GM19238 (cell line): ENCODE results near the gene CELF4.
A peak's percentile ranks its signal among the peaks of the same experiment; 100 is the strongest.

Experiments used
- DNase-seq: peaks from one replicate; pipeline ENCODE4 v3.0.0; 2011; ENCODE audit warnings: low spot score; ENCODE audit not compliant: insufficient read length

The CELF4 gene

DNA sequence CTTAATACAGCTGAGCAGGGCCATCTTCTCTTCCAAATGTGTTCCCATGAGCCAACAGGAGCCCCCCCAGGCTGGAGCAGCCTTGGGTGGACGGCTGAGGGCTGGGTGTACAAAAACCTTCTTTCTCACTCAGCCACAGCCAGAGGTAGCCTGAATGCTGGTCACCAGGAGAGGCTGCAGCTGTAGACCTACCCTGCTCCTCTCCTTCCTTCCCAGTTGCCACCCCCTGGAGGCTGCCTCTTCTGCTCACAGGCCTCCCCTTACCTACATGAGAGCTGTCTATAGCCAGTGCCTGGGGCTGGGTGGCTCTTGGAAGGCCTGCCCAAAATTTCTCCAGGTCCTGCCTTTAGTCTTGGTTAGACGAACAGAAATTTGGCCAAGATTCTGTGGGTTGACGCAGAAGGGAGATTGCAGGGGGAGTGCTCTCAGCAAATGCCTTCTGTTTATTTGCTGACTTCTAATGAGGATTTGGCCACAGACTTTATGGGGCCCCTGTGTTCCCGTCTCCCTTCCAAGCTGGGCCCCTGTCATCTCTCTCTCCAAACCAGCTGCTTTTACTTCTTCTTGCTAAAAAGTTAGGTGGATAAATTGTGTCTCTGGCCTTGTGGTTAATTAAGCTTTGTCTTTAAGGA is 18.3 kb downstream of the CELF4 start:
- no peak for DNase-seq

- no peak for DNase-seq
Observed at GRCh38 chr18:37546651-37547050, 18.9 kb downstream of the CELF4 start.

- no peak for DNase-seq
Observed at GRCh38 chr18:37546272-37546537, 19.4 kb downstream of the CELF4 start.

DNA sequence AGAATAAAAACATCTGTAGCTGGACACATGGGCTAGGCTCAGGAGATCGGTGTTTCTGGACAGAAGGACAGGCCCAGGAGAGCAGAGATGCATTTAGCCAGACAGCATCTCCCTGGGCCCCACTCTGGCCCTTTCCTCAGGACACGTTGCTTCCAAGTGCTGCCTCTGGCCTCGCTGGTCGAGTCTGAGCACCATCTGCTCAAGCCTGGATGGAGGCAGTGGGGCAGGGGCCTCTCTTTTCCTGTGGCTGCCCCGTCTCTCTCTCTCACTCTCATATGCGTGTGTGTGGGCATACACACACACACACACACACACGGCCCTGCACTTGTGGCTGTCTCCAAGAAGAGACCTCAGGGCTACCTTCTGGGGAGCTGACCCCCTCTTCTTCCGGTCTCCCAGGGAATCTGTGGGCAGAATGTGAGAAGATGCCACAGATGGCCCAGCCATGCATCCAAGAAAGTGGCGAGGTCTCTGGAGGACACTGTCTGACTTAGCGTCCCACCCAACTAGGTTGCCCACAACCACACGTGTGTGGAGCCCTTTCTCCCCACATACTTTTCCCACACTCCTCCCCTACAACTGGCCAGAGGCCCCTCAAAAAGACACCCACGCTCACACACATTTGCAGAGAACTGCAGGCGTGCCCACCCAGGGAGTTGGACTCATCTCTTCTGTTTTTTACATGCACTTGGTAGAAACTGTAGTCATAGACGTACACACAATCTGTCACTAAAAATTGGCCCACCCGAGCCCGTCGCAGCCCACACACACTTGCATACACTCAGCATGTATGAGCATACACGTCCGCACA is 19.9 kb downstream of the CELF4 start:
- no peak for DNase-seq

- DNase-seq = no peak
Observed at GRCh38 chr18:37544713-37545112, 20.9 kb downstream of the CELF4 start.

GRCh38 chr18:37544217-37544616 is 21.4 kb downstream of the CELF4 start:
- no peak for DNase-seq

DNA sequence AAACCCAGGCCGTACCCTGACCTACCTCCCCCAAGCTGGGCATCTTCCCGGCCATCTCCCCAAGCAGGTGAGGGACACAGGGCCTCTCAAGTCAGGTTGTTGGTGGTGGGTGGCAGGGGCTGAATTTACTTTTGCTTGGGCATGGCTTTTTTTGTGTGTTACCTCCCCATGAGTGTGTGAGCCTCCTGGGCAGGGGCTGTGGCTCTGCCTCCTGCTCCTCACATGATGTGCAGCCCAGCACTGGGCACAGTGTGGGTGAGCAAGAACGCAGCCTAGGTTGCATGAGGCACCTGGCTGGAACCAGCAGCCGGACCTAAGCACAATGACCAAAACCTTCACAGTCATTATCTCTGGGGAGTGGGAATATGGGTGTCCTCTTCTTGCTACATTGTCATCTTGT is 22.3 kb downstream of the CELF4 start:
- no peak for DNase-seq

- no peak for DNase-seq
Observed at GRCh38 chr18:37541517-37541916, 24.1 kb downstream of the CELF4 start.

DNA sequence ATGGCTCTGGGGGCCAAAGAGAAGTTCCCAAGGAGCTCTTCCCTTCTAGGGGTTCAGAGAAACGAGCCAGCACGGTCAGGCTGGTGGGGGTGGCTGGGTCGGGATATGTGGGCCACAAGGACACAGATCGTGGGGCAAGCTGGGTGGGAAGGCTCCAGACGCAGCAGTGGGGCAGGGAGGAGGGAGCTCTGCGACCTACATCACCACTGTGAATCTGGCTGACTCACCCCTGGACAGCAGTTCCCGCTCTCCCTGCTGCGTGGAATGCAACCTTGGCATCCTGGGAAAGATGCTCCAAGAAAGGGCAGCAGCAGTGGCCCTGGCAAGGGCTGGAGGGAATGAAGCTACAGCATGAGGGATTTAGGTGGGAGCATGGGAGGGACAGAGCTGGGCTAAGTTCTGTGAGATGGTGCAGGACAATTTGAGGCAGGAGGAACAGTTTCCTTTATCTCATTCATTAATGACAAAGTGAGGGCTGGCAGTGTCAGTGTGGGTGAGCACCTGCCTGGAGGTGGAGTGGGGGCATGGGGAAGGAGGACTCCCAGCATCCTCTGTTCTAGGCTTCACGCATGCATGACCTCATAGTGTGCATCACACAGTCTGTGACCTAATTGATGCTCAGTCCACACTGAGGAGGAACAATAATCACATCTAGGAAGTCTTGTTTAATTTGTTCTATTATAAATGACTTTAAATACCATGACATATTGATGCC is 25.0 kb downstream of the CELF4 start:
- DNase-seq = no peak

DNA sequence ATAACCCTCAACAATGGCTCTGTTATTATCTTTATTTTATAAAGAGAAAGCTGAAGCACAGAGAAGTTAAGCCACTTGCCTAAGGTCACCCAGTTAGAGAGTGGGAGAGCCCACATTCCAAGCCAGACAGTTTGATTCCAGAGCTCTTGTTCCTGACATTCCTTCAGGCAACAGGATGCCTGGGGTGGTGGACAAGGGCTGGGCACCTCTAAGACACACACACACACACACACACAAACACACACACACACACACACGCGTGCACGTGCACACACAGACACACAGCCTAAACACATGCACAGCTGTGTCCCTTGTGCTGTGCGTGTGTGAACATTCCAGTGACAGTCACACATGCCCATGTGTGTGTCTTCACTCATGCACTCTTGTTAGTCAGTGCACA is 26.4 kb downstream of the CELF4 start:
- DNase-seq = no peak

GRCh38 chr18:37538526-37539205 is 26.9 kb downstream of the CELF4 start:
- no peak for DNase-seq

GRCh38 chr18:37537868-37538525 is 27.6 kb downstream of the CELF4 start:
- peak; percentile 76 for DNase-seq

DNA sequence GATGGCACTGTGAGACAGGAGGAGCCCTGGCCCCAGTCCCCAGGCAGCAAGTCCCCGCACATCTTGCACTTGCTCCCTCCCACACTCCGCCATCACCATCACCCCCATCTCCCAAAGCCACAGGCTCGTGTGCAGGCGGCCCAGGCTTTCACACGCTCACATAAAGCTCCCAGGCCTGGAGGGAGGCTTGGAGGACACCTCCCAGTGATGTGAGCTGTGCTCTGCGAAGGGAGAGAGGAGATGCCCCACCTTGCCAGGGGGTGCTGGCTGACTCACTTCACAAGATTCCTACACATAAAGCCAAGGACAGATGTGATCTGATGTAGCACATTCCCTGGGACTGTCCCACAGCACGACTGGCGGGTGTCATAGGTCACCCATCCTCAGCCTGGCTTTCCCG is 28.9 kb downstream of the CELF4 start:
- DNase-seq = no peak

- DNase-seq = no peak
Observed at GRCh38 chr18:37535968-37536367, 29.6 kb downstream of the CELF4 start.

DNA sequence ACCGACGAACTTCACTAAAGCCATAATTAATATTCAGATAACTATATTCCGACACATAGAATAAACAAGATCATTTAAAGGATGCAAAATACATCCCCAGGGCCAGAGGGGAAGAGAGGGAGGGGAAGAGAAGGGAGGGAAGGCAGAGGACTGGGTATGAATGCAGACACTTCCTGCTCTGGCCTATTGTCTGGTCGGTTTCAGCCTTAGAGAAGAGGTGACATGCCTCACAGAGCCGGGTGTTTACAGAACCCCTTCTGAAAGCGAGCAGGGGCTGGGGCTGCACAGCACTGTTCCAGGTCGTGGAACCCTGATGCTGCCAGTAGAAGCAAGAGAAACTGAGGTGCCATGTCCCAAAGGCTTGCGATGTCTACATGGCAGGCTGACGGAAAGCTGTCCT is 31.0 kb downstream of the CELF4 start:
- DNase-seq = no peak

GRCh38 chr18:37533647-37534584 is 31.7 kb downstream of the CELF4 start:
- DNase-seq = no peak

GRCh38 chr18:37532917-37533316 is 32.7 kb downstream of the CELF4 start:
- no peak for DNase-seq

DNA sequence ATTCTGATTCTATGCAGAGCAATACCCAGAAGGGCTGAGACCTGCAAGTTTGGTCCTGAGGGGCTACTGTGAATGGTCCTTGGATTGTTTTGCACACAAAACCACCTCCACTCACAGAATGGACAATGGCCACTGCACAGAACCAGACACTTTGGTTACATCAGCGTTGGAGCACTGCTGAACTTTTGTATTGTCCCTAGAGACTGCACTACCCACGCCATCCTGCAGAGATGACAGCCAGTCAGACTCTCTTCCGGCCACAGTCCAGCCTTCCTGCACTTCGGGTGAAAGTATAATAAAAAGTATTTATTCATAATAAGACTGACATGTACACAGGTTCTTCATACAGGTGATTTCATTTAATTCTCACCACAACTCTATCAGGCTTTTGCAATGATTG is 35.7 kb downstream of the CELF4 start:
- DNase-seq = no peak

DNA sequence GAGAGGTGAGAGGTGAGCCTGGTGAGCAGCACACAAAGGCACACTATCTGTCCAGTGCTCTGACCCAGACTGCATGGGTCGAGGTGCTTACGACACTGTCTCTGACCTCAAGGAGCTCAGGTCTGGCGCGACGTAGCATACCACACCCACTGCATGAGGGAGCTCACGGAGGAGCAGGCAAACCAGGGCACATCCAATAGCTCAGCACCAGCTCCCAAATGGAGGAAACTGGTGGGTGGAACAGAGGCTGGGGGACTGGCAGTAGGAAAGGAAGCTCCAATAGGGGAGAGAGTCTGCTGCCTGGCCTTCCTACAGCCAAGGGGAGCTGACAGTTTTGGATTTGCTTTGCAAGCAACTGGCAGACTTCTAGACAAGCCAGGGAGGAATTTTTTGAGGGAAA is 36.3 kb downstream of the CELF4 start:
- no peak for DNase-seq

DNA sequence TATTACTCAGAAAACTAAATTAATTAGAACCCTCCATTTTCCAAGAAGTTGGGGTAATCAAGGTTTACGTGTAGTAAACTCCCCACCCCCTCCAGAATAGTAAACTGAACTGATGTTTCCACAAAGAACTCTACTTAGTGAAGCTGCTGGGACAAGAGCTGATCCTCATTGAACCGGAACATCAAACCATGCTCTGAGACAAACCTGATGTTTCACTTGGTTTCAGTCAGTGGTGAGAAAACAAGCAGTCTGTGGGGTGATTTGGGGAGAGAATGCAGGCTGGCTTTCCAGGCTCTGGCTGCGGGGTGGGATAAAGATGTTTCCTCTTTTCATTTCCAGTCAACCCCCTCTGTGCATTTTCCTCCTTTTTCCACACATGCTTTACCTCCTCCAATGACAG is 38.2 kb downstream of the CELF4 start:
- no peak for DNase-seq

- DNase-seq = no peak
Observed at GRCh38 chr18:37525262-37525585, 40.4 kb downstream of the CELF4 start.
